ENCODE data around the gene RIPOR2. TPM values are rescaled to one million over a fixed set of nuclear protein-coding genes. Genes with fewer than 3 reads are reported as not detected.

The RIPOR2 gene
- total and polyA plus RNA-seq, 2 donors (not counting 3 experiments of a cell fraction or from before 2014, with no cell fraction given): 0.10 TPM; not detected in 1

Other genes starting within 250 kb of the RIPOR2 start
- gene C6orf62, start 216.8 kb downstream of the RIPOR2 start, total RNA-seq: 121 and 129 TPM in 2 replicates
- 34.7 and 36.5 TPM in 2 replicates for gene C6orf62, start 216.8 kb downstream of the RIPOR2 start, polyA plus RNA-seq
- gene GMNN, start 161.0 kb downstream of the RIPOR2 start, total RNA-seq: 51.9 and 52.6 TPM in 2 replicates
- 19.0 and 25.4 TPM in 2 replicates for gene GMNN, start 161.0 kb downstream of the RIPOR2 start, polyA plus RNA-seq
- gene ARMH2, start 137.0 kb downstream of the RIPOR2 start, total RNA-seq: not detected in 2 replicates
- gene ARMH2, start 137.0 kb downstream of the RIPOR2 start, polyA plus RNA-seq: not detected in 2 replicates

Measured in endothelial cell of umbilical vein (primary cell).